Heart left ventricle (tissue), 16 donors: Measurements from ENCODE around the gene STAG1. TPM values are rescaled to one million over a fixed set of nuclear protein-coding genes. Genes with fewer than 3 reads are reported as not detected.

Source experiments
- ATAC-seq, 4 donors: fragments of 200-7000 bp; cut with Tn5 transposase; one replicate each; pipeline ENCODE4 v1.9.1; 2020 to 2022; ENCODE audit warnings: moderate library complexity in 4 of 4, mild to moderate bottlenecking in 3 of 4, moderate number of reproducible peaks in 1 of 4
- DNase-seq, 5 donors: peaks; one replicate each; pipeline ENCODE4 v3.0.0-alpha.2; 2020
- H3K27ac ChIP-seq, 12 donors: fragments of 200-600 bp; sonication (generic) in 4 of 12; one replicate each; pipeline versions ENCODE4 v1.5.0 to v1.8.0; 2016 to 2022; ENCODE audit warnings: mild to moderate bottlenecking in 2 of 12
- H3K27me3 ChIP-seq, 9 donors: fragments of 200-600 bp; sonication (generic) in 2 of 9; one replicate each; pipeline versions ENCODE4 v1.5.1 to v1.8.0; 2016 to 2022; ENCODE audit warnings: mild to moderate bottlenecking in 3 of 9
- H3K36me3 ChIP-seq, 9 donors: fragments of 200-600 bp; sonication (generic) in 2 of 9; one replicate each; pipeline versions ENCODE4 v1.5.0 to v1.8.0; 2018 to 2022; ENCODE audit warnings: mild to moderate bottlenecking in 2 of 9
- H3K4me1 ChIP-seq, 12 donors: fragments of 200-600 bp; sonication (generic) in 4 of 12; one replicate each; pipeline versions ENCODE4 v1.5.0 to v1.8.0; 2016 to 2022; ENCODE audit warnings: mild to moderate bottlenecking in 3 of 12
- H3K4me3 ChIP-seq, 12 donors: fragments of 200-600 bp; sonication (generic) in 4 of 12; one replicate each; pipeline versions ENCODE4 v1.5.0 to v1.8.0; 2017 to 2022; ENCODE audit warnings: mild to moderate bottlenecking in 9 of 12, moderate library complexity in 4 of 12
- H3K9me3 ChIP-seq, 12 donors: fragments of 200-600 bp; sonication (generic) in 4 of 12; one replicate each; pipeline versions ENCODE4 v1.5.0 to v1.8.0; 2016 to 2022; ENCODE audit warnings: mild to moderate bottlenecking in 1 of 12
- POLR2A ChIP-seq, 2 donors: fragments of 450-650 bp; IDR thresholded peaks; one replicate each; pipeline ENCODE4 v1.6.1; 2017; ENCODE audit warnings: antibody characterized with exemption in 2 of 2, mild to moderate bottlenecking in 2 of 2, moderate library complexity in 2 of 2
- WGBS, 4 donors: extraction: QIAGEN DNeasy Blood & Tissue Kit in 2 of 4; methylation state at CpG; one replicate each; pipeline versions ENCODE4 v1.1.5 to v1.1.7; 2013 to 2018; 5-methylcytosine and 5-hydroxymethylcytosine counted together
- intact Hi-C, 10 donors: fragments of 100-400 bp; cut with DNase I; formaldehyde crosslinking; loops; one replicate each; pipeline versions ENCODE4 v1.11.1 to v1.14.2; 2022
- polyA plus RNA-seq, 2 donors: library from polyadenylated mRNA; stranded (reverse); fragments of 200-250 nt; gene quantifications; one replicate each; pipeline ENCODE4 v1.2.3, GENCODE V29; 2013
- total RNA-seq, 9 donors: library from RNA; depleted of rRNA in 2 of 9; stranded (reverse); fragments of >200 nt in 2 of 9; fragmentation: NEBNext Ultra II Directional in 3 of 9; extraction: Animal tissue kit (Norgen Biotek cat#: 25700) in 3 of 9; gene quantifications; one replicate each; pipeline versions ENCODE4 v1.1.0 to v1.2.4, GENCODE V29; 2016 to 2023
- TF ChIP-seq, protein P1 (sequence below), 12 donors: fragments of 200-600 bp; sonication (generic) in 4 of 12; IDR thresholded peaks; one replicate each; pipeline versions ENCODE4 v1.5.0 to v1.8.0; 2018 to 2022; ENCODE audit warnings: antibody characterized with exemption in 12 of 12, mild to moderate bottlenecking in 5 of 12
- donor health status: ischemic (EF 13 %, LVEDD 7.1; RV severe dilation, severe dysfunction).
- donor health status: healthy with polysubstance abuse.
- donor health status: DM: no; HTN: yes; CAD: no.
- donor health status: DM: no; HTN: no; CAD: no.
- donor health status: ischemic (EF 25% LVEDD 6.9; RV normal size, moderate dysfunction).
- donor health status: ischemic (EF 25% LVEDD 5.7; RV mildly dilated, moderate dysfunction).
- donor health status: healthy.
- donor health status: DM: yes; HTN: yes; CAD: no.
- donor health status: ischemic (EF 35%, LVEDD 5.7; RV mildly dilated, moderate dysfunction).
- donor health status: nonischemic (EF 11% LVEDD 7.7; RV severe dilation, severe dysfunction).
- donor health status: DM: yes; HTN: yes; CAD: no.
- donor health status: PGD.
- donor health status: ischemic (EF 29% LVEDD 5.4; RV normal size, mild dysfunction).
- donor health status: nonischemic (EF 23%, LVEDD 6.1; RV moderate dilation, normal function).

STAG1 gene
- total and polyA plus RNA-seq, 11 donors: 7.2 to 23.4 (median 19.8) TPM

DNA sequence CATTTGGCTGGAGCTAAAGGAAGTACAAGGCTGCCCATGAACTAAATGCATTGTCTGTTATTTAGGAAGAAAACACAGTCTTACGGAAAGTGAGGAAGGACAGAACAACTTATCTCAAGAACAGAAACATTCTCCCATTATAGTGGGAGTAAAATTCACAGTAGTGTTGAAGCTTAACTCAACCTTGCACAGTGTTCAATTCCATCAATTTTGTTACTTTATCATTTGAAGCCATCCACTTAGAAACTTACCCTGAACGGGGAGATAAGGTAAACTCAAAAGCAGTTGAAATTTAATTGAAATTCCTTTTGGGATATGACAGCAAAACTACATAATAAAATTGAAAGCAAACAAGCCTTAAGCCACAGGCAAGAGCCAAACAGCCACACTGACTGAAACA, 315.1 kb downstream of the STAG1 start:
- Histone ChIP-seq H3K4me3 (no peak overlapping the region), H3K36me3 (peaks cover 0 to 38% (median 24%) of the 10 kb centered on the region in 9 donors), H3K4me1 (no peaks in the 10 kb centered on the region), H3K9me3 (no peaks in the 10 kb centered on the region), H3K27ac (no peak overlapping the region), H3K27me3 (no peaks in the 10 kb centered on the region)
- intact Hi-C loops: no loop called here
- 82 to 93% (median 92%) methylated on average over 2 of the region's 2 CpGs for WGBS, 4 donors
- TF ChIP-seq, protein P1, sequence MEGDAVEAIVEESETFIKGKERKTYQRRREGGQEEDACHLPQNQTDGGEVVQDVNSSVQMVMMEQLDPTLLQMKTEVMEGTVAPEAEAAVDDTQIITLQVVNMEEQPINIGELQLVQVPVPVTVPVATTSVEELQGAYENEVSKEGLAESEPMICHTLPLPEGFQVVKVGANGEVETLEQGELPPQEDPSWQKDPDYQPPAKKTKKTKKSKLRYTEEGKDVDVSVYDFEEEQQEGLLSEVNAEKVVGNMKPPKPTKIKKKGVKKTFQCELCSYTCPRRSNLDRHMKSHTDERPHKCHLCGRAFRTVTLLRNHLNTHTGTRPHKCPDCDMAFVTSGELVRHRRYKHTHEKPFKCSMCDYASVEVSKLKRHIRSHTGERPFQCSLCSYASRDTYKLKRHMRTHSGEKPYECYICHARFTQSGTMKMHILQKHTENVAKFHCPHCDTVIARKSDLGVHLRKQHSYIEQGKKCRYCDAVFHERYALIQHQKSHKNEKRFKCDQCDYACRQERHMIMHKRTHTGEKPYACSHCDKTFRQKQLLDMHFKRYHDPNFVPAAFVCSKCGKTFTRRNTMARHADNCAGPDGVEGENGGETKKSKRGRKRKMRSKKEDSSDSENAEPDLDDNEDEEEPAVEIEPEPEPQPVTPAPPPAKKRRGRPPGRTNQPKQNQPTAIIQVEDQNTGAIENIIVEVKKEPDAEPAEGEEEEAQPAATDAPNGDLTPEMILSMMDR (IDR thresholded peaks at IDR 0.05): no peak
- TF ChIP-seq POLR2A (IDR thresholded peaks at IDR 0.05): no peak
- ATAC-seq (no peak), DNase-seq (no peak)

DNA sequence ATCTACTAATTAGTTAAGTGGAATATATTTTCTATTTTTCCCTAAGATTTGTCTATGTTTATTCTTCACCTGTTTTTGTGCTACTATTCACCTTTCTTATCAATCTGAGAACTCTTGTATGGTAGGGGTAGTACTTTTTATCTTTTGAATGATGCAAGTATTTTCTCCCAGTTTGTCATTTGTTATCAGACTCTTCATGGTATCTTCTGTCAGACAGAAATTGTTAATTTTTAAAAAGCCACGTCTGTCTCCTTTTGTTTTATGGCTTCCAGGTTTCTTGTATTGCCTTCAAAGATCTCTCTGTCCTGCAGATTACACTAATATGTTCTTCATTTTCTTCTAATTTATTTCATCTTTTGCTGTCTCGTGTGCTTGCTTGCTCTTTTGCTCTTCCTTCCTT, 317.7 kb downstream of the STAG1 start:
- ATAC-seq (no peak), DNase-seq (no peak)
- H3K4me3 ChIP-seq: no peak overlapping the region
- intact Hi-C loops: no loop called here
- H3K27ac ChIP-seq: no peak overlapping the region
- TF ChIP-seq POLR2A (IDR thresholded peaks at IDR 0.05): no peak
- TF ChIP-seq, protein P1 (IDR thresholded peaks at IDR 0.05): no peak
- 77 to 85% (median 79%) methylated on average over 2 of the region's 2 CpGs for WGBS, 4 donors
- H3K9me3 ChIP-seq: no peaks in the 10 kb centered on the region
- H3K27me3 ChIP-seq: no peaks in the 10 kb centered on the region
- peaks cover 0 to 32% (median 17%) of the 10 kb centered on the region in 9 donors for H3K36me3 ChIP-seq
- no peaks in the 10 kb centered on the region for H3K4me1 ChIP-seq

DNA sequence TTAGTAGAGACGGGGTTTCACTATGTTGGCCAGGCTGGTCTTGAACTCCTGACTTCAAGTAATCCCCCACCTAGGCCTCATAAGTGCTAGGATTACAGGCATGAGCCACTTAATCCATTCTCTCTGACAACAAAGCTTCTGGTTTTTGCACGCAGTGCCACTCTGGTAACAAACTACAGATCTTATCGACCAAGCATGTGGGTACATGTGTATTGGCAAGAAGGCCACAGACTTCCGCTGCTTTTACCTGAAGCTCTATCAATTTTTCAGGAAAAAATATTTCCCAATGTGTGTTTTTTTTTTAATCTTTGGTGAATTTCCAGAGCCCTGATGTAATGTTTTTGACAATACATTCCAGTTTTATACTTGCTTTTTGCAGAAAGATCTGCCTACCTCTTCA, 319.5 kb downstream of the STAG1 start:
- Histone ChIP-seq H3K27ac (no peak overlapping the region), H3K36me3 (peaks cover 0 to 35% (median 17%) of the 10 kb centered on the region in 9 donors), H3K27me3 (no peaks in the 10 kb centered on the region), H3K9me3 (no peaks in the 10 kb centered on the region), H3K4me1 (no peaks in the 10 kb centered on the region), H3K4me3 (no peak overlapping the region)
- DNase-seq (no peak), ATAC-seq (no peak)
- TF ChIP-seq, protein P1 (IDR thresholded peaks at IDR 0.05): no peak
- no peak for TF ChIP-seq POLR2A (IDR thresholded peaks at IDR 0.05)
- 95 to 99% (median 98%) methylated on average over 4 of the region's 4 CpGs for WGBS, 4 donors
- intact Hi-C loops: no loop called here

DNA sequence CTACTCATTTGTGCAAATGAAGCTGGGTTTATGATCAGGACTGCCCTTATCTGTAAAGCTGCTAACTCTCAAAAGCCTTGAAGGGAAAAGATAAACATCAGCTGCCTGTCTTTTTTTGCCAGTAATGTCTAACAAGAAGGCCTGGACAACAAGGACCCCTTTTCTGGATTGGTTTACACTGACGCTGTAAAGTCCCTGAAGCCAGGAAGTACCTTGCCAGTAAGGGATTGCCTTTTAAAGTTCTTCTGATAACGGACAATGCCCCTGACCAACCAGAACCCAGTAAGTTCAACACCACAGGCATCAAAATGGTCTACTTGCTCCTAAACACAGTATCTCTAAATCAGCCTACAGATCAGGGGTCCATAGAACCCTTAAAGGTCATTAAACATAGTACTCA, 324.0 kb downstream of the STAG1 start:
- 83 to 98% (median 96%) methylated on average over 2 of the region's 2 CpGs for WGBS, 4 donors
- Histone ChIP-seq H3K27me3 (no peaks in the 10 kb centered on the region), H3K27ac (no peak overlapping the region), H3K4me1 (no peaks in the 10 kb centered on the region), H3K9me3 (no peaks in the 10 kb centered on the region), H3K36me3 (peaks cover 0 to 57% (median 21%) of the 10 kb centered on the region in 9 donors), H3K4me3 (no peak overlapping the region)
- intact Hi-C loops: no loop called here
- ATAC-seq (no peak), DNase-seq (no peak)
- TF ChIP-seq, protein P1 (IDR thresholded peaks at IDR 0.05): no peak
- no peak for TF ChIP-seq POLR2A (IDR thresholded peaks at IDR 0.05)
